Cortex of kidney (tissue), 1 donor: ENCODE results near the gene NDUFAF4.
"Not testable (repeated sequence)": the region's sequence is repeated elsewhere in the genome, so short reads cannot be mapped to it uniquely, and the experiment has no call there.

Source experiments
- DNase-seq: peaks from one replicate; lab custom pipeline; 2025; lab: John Stamatoyannopoulos, UW

NDUFAF4 gene

DNA sequence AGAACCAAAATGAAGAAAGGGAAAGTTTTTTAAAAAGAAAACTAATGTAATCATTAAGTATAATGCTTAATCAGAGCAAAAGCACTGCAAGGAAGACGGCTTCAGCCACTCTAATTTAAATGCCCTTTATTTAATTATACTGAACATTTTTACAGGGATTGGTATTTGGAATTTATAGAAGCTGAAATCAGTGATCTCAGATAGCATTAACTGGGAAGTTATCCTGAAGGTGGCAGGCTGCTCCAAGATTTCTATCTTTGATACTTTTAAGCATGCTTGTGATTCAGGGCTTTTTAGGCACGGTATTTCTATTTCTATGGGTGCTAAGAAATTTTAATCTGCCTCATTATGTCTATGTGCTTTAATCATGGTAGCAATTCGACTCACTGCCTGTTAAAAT lies 1.3 kb upstream of the NDUFAF4 start:
- DNase-seq = no peak

DNA sequence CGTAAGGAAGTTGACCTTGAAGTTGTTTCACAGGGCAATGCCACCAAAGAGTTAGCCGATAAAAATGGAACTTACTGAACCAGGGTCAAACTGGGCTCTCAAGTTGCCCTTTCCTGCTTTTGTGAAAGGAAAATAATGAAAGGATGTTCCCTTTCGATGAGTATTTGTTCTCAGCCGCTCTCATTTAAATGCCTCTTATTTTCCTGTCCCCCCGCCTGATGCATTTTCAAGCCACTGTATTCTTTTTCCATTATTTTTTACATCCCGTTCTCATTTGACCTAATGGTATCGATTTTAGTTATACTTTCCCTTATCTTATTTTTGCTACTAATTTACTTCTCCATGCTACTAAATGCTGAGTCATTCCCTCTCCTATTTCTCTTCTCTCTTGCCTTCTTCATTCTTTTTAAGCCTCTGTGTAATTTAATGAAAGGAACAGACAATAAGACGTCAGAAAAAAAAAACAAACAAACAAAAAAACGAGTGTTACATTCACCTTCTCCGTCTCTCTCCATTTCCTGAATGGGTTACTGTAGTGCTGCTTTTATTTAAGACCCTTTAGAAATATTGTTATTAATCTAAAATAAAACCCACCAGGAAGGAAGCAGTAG lies 655 bp upstream of the NDUFAF4 start:
- no peak for DNase-seq

DNA sequence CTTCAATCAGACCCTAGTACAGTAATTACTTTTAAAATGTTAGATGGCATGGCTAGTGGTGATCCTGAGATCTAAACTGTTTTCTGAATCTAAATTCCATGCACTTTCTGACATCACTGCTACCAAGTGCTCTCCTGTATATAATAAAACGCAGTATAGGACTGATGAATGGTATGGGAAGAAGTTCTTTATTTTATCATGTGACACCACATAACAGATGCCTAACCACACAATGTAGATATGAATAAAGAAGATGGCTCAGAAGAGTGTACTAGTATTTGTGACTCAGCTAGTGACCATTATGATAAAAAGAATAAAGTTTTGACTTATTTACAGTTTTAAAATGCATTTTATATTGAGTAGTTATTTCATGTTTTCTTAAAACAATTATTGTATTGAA lies 8.5 kb downstream of the NDUFAF4 start:
- no peak for DNase-seq

DNA sequence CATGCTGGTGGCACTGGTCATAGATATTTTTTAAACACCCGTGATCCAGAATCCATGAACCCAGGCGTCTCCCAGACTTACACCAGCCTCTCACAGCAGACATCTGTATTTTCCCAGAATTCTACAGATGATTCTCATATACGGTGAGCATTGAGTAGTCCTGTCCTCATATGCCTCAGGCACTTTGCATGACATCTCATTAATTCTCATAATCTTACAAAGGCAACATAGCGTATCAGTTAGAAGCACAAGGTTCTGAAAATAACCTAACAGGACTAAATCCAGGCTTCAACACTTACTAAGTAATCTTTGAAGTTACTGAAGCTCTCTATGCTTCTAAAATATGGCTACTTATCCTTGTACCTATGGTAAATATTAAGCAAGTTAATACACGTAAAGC lies 8.9 kb downstream of the NDUFAF4 start:
- no peak for DNase-seq

DNA sequence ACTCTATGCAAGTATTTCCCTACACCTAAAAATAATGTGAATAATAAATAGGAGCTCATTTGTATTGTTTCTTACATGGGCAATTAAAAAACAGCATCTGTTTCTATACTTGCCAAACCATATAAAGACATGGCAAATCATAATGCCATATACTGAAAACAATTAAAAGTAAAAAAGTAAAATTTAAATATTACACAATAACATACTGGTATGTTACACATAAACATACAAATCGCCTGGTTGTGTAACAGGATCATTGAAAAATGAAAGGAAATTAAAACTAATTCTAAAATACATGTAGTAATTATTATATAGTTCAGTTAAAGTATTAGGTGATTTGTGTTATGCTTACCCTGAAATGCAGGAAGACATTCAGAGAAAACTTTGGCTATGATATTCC lies 11.2 kb downstream of the NDUFAF4 start:
- no peak for DNase-seq

DNA sequence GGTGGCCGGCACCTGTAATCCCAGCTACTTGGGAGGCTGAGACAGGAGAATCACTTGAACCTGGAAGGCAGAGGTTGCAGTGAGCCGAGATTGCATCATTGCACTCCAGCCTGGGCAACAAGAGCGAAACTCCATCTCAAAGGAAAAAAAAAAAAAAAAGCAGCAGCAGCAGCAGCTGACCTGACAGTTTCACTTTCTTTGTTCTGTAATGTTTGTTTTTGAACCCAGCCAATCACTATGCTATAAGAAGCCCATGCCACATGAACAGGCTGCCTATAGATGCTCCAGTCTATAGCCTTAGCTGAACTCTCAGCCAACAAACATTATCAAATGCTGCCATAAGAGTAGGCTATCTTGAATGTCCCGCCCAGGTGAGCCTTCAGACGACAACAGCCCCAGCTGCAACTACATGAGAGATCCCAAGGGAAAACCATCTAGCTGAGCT lies 12.5 kb downstream of the NDUFAF4 start:
- not testable (repeated sequence) for DNase-seq

DNA sequence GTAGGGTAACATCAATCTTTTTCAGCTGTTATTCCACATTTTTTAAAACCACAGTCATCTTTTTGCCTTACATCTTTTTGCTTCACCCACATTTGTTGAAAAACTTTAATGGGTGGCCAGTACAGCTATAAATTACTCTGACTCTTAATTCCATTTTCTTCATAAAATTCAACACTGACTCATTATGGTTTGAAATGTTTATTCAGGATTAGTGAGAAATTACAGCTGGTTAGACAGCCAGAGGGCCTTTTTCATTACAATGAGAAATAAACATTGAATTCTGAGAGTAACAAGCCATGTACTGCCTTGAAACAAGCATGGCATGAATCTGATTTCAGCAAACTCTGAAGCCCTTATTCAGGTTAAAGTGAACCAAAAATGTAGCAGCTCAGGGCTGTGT lies 19.5 kb downstream of the NDUFAF4 start:
- no peak for DNase-seq

DNA sequence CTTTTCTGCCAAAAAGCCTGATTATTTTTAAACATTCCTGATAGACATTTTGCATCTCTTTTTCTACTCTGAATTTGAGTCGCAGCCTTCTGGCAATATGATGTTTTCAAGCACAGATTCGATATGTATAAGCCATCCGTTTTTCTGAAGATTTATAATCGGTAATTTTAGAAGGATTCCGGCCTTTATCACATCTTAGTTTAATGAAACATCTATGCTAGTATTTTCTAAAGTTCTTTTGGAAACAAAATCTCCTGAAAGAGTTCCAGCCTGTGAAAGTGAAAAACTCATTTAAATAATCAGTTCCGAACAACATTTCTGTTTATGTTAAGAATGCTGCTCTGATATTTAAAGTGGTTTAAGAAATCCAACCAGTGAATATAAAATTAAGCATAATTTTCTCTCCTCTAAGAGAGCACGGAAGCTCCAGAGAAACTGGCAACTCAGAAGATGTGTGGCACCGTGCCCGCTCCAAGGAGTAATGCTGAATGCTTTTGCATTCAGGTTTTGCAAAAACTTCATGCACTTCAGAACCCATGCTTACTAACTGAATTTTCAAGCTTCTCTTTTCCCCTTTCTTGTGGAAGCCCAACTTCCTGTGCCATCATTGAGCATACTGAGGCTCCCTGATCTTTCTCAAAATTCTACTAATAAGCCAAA lies 20.7 kb downstream of the NDUFAF4 start:
- no peak for DNase-seq

DNA sequence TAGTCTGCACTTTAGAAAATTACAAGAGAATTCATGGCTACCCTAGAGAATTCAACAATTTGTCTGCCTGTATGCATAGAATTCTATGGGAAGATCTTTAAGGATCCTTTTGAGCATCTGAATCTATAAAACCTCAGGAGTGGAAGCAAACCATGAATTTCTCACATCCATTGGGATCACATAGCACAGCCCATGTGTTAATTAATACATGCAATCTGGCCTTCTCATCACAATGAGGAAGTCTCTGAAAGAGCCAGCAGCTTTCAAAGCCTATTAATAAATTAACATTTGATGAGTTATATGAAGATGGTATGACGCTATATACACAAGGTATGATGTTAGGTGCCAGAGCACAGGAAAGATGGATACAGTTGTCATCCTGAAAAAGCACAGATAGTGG lies 24.7 kb downstream of the NDUFAF4 start:
- DNase-seq = no peak

DNA sequence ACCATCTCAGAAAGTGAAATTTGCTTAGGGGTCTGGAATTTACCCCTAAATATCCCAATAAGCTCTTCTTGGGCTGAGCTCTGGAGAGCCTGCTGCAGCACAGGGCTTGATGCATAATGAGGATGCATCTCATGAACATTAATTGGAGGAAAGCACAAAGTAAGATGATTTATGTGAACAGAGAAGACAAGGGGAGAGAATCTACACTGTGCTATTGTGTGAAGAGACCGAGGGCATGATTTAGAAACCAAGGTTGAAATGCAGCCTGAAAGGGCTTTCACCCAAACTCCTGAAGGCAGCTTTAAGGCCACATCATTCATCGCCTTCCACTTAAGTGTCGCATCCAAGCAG lies 32.7 kb downstream of the NDUFAF4 start:
- no peak for DNase-seq

DNA sequence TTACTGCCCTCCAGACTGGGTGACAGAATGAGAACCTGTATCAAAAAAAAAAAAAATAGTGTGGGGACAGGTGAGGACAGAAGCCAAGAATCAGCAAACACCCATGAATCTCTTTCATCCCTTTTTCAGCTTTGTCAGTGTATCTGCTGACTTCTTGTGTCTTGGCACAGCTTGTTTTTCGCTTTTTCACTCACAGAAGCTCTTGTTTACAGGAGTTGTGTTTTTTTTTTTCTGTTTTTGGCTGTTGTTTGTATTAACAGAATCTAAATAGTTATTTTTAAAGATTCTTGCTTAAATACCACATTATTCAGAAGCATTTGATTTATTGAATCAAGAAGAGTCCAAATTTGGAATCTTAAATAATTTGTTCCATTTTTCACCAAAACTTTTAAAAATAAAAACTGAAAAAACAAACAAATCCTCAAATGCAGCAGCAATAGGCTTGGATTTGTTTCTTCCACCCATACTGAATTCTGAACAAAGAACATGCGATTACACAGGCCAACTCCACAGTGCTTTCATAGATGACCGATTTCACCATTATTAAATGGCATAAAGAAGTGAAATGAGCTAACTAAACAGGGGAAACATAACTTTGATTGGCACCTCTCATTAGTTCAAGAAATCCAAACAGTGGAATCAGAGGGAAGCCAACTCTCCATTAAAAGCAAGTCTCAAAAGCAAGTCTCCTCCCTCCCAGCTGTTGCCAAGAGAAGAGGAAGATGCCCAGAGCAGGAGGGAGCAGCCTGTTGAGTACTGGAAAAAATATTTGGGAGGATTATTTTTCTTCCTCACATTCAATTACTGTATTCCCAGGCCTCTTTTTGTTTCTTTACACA lies 33.3 kb downstream of the NDUFAF4 start:
- DNase-seq = no peak

DNA sequence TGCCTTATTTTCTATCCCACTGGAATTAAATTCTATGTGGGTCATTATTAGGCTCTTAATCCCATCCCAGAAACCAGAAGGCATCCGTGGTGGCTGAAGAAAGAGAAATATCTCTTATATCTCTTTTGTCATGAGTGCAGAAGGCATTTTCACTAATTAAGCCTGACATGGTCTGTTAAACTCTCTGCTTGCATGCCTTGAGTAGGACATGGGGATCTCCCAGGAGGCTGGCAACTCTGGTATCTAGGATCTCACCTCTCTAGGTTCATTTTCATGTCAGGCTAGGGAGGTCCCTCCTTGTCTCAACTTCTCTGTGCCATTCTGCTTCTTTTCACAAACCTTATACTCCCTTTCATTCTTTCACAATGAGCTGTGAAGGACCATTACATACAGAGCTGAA lies 35.1 kb downstream of the NDUFAF4 start:
- DNase-seq = no peak

DNA sequence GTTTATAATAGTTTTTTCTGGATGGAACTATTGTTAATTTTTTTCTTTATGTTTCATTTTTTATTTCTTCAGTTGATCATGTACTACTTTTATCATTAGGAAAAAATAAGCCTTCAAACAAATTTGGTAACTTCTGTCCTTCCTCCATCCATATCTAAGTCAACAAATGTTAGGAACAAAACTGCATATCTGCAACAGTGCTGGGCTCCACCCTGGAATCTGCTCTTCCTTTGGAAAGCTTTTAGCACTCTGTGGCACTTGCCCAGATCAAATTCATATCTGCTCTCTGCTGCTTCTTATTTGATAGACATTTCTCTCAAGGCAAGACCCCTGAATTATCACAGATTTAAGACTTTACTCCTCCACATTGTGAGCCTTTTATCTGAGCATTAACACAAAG lies 36.1 kb downstream of the NDUFAF4 start:
- no peak for DNase-seq

DNA sequence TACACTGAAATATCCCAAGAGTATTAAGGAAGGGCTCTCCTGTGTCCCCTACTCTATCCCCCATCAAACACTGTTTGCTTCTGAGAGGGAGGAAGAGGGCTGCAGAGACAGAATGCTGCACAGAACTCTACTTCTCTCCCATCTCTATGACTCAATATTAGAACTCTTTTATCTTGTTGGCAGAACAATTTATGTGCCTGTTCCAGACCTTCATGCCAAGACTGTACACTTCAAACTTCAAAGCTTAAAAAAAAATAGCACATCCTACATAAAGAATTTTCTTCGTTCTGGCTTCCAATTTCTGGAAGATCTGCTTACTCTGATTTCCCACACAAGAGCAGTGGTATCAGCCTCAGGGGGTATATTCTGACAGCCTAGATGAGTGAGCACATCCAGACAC lies 40.8 kb downstream of the NDUFAF4 start:
- no peak for DNase-seq

DNA sequence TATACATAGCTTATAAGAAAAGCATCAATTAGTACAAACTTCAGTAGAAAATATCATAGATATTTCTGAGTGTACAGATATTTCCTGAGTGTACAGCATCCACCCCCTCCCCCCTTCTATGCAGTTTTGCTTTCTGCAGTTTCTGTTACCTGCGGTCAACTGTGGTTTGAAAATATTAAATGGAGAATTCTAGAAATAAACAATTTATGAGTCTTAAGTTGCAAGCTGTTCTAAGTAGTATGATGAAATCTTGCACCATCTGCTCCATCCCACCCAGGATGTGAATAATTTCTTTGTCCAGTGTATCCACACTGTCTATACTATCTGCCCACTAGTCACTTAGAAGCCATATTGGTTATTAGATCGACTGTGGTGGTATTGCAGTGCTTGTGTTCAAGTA lies 44.6 kb downstream of the NDUFAF4 start:
- no peak for DNase-seq

DNA sequence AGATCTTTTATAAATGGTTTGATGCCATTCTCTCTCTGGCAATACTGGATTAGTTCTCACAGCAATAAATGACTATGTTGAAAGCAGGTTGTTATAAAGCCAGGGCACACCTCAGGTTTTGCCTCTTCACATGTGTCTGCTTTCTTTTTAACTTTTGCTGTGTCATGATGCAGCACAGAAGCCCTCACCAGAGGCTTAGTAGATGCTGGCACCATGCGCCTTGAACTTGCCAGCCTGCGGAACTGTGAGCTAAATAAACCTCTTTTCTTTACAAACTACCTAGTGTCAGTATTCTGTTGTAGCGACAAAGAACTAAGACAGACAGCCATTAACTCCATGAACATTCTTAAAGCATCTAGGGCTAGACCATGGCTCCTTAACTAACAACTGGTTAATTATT lies 45.1 kb downstream of the NDUFAF4 start:
- no peak for DNase-seq

DNA sequence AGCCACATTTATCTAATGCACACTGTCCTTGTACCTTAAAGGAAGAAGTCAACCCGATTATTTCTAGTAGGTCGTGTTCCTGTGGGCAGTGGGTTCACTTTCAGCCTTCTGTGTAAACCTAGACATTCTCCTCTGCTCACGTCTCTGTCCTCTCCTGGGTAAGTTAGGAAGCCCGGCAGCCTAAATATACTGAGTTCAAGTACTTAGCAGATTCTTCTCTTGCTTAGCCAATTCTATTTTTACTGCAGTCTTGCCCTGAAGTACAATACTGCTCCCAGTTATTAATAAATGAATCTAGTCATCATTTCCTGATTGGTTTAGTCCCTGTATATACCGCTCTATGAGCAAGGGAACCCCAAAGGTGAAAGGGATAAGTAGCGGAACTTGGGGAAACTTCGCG lies 45.8 kb downstream of the NDUFAF4 start:
- no peak for DNase-seq

DNA sequence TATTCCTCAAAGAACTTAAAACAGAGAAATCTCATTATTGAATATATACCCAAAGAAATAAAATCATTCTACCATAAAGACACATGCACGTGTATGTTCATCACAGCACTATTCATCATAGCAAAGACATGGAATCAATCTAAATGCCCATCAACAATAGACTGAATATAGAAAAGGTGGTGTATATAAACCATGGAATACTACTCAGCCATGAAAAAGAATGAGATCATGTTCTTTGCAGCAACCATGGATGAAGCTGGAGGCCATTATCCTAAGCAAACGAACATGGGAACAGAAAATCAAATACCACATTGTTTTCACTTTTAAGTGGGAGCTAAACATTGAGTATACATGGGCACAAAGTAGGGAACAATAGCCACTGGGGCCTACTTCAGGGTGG lies 48.1 kb downstream of the NDUFAF4 start:
- no peak for DNase-seq

DNA sequence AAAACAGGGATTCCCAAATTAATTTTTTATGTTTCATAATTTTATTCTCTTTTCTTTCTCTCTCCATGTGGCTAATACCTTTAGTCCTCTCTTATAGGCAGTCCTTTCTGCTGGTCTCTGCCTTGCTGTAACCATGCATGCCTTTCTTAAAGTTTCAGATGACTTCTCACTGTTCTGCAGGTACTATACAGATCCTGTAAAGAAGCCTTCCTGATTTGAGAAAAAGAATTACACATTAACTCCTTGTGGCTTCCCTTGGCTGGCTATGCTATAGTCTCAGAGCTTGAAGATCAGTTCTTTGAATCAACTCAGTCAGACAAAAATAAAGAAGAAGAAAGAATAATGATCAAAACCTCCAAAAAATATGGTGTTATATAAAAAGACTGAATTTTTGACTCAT lies 53.2 kb downstream of the NDUFAF4 start:
- no peak for DNase-seq

DNA sequence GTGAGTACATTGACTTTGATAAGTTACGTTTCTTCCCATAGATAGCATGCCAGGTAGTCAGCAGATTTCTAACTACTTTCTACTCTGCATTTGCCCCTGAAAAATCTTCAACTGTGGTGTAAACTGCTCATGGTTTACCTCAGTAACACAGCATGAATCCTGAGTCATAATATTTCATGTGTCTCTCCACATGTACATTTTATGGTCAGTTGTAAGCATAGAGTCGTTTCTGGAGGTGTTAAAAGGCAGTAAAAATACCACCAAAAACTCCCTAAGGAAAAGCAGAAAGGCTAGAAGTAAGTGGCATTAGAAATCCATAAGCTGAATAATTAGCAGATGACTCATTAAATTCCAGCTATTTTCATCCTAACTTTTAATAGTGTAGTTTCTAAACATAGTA lies 56.3 kb downstream of the NDUFAF4 start:
- no peak for DNase-seq
